Skeletal muscle tissue (tissue), 4 donors: ENCODE results near the gene MYLK4. TPM values are rescaled to one million over a fixed set of nuclear protein-coding genes. Genes with fewer than 3 reads are reported as not detected.
A peak's percentile ranks its signal among the peaks of the same experiment; 100 is the strongest.

ENCODE experiments used
- H3K27ac ChIP-seq: one replicate; pipeline ENCODE4 v1.7.0; 2013; ENCODE audit warnings: mild to moderate bottlenecking, low read depth, low read length, inconsistent platforms
- H3K27me3 ChIP-seq, 3 donors: one replicate each; pipeline ENCODE4 v1.7.0; 2013; ENCODE audit warnings: low read length in 3 of 3; ENCODE audit not compliant: control insufficient read depth in 3 of 3, insufficient read depth in 3 of 3
- H3K36me3 ChIP-seq, 3 donors: one replicate each; pipeline ENCODE4 v1.7.0; 2013; ENCODE audit warnings: low read length in 3 of 3; ENCODE audit not compliant: control insufficient read depth in 3 of 3, insufficient read depth in 3 of 3
- H3K4me1 ChIP-seq, 3 donors: one replicate each; pipeline ENCODE4 v1.7.0; 2013; ENCODE audit warnings: low read length in 3 of 3, mild to moderate bottlenecking in 3 of 3; ENCODE audit not compliant: control insufficient read depth in 3 of 3, insufficient read depth in 3 of 3
- H3K4me3 ChIP-seq, 3 donors: one replicate each; pipeline ENCODE4 v1.7.0; 2013; ENCODE audit warnings: low read length in 3 of 3
- H3K9ac ChIP-seq, 3 donors: one replicate each; pipeline ENCODE4 v1.7.0; 2013; ENCODE audit warnings: low read length in 3 of 3, mild to moderate bottlenecking in 3 of 3, moderate library complexity in 2 of 3, low read depth in 1 of 3
- H3K9me3 ChIP-seq, 3 donors: one replicate each; pipeline ENCODE4 v1.7.0; 2013; ENCODE audit warnings: low read length in 3 of 3; ENCODE audit not compliant: control insufficient read depth in 3 of 3
- total RNA-seq: library from RNA; depleted of rRNA; stranded (reverse); fragments of >200 nt; gene quantifications from one replicate; pipeline ENCODE4 v1.2.3, GENCODE V29; 2014
- donor health status: Osteomylitis.

MYLK4 gene
- total RNA-seq, 1 donor from 2014 or later = 5.7 TPM

GRCh38 chr6:2632368-2632767, 118.4 kb downstream of the MYLK4 start:
- peak overlapping the region in 2 of 3 donors; percentile 23 to 49 for H3K4me3 ChIP-seq
- peak overlapping the region; percentile 19 for H3K27ac ChIP-seq
- H3K4me1 ChIP-seq = peaks cover 20 to 33% (median 22%) of the 10 kb centered on the region in 3 donors
- no peaks in the 10 kb centered on the region for H3K27me3 ChIP-seq
- no peaks in the 10 kb centered on the region for H3K36me3 ChIP-seq
- no peaks in the 10 kb centered on the region for H3K9me3 ChIP-seq
- H3K9ac ChIP-seq = peak overlapping the region in 2 of 3 donors; percentile 19 to 57

- Histone ChIP-seq H3K4me1 (peaks cover 20 to 33% (median 22%) of the 10 kb centered on the region in 3 donors), H3K27ac (peak overlapping the region; percentile 3), H3K36me3 (no peaks in the 10 kb centered on the region), H3K9me3 (no peaks in the 10 kb centered on the region), H3K27me3 (no peaks in the 10 kb centered on the region), H3K9ac (no peak overlapping the region), H3K4me3 (no peak overlapping the region)
Observed at GRCh38 chr6:2630891-2631571, 119.7 kb downstream of the MYLK4 start.

- H3K4me1 ChIP-seq = peaks cover 20 to 33% (median 22%) of the 10 kb centered on the region in 3 donors
- H3K27ac ChIP-seq = peak overlapping the region; percentile 3
- H3K9me3 ChIP-seq = no peaks in the 10 kb centered on the region
Observed at GRCh38 chr6:2630359-2630758, 120.4 kb downstream of the MYLK4 start.

GRCh38 chr6:2626401-2626800, 124.3 kb downstream of the MYLK4 start:
- H3K27me3 ChIP-seq = no peaks in the 10 kb centered on the region
- peaks cover 0 to 2% (median 0%) of the 10 kb centered on the region in 3 donors for H3K9me3 ChIP-seq
- no peak overlapping the region for H3K27ac ChIP-seq
- H3K4me3 ChIP-seq = no peak overlapping the region
- H3K36me3 ChIP-seq = no peaks in the 10 kb centered on the region
- H3K4me1 ChIP-seq = peaks cover 0 to 5% (median 4%) of the 10 kb centered on the region in 3 donors
- no peak overlapping the region for H3K9ac ChIP-seq

More at GRCh38 chr6:2630359-2630758, 120.4 kb downstream of the MYLK4 start:
- H3K4me3 ChIP-seq = no peak overlapping the region
- H3K9ac ChIP-seq = no peak overlapping the region
- H3K27me3 ChIP-seq = no peaks in the 10 kb centered on the region
- H3K36me3 ChIP-seq = no peaks in the 10 kb centered on the region

- Histone ChIP-seq H3K36me3 (no peaks in the 10 kb centered on the region), H3K4me1 (peaks cover 0 to 4% (median 2%) of the 10 kb centered on the region in 3 donors), H3K27ac (no peak overlapping the region), H3K9me3 (peaks cover 0 to 2% (median 0%) of the 10 kb centered on the region in 3 donors), H3K9ac (no peak overlapping the region), H3K4me3 (no peak overlapping the region), H3K27me3 (no peaks in the 10 kb centered on the region)
Observed at GRCh38 chr6:2625581-2625980, 125.1 kb downstream of the MYLK4 start.

GRCh38 chr6:2624177-2624576, 126.5 kb downstream of the MYLK4 start:
- Histone ChIP-seq H3K9ac (no peak overlapping the region), H3K4me1 (peaks cover 0 to 4% (median 2%) of the 10 kb centered on the region in 3 donors), H3K9me3 (peaks cover 0 to 2% (median 0%) of the 10 kb centered on the region in 3 donors), H3K4me3 (no peak overlapping the region), H3K27me3 (no peaks in the 10 kb centered on the region), H3K36me3 (no peaks in the 10 kb centered on the region), H3K27ac (no peak overlapping the region)

GRCh38 chr6:2623295-2623694, 127.4 kb downstream of the MYLK4 start:
- peaks cover 0 to 4% (median 2%) of the 10 kb centered on the region in 3 donors for H3K4me1 ChIP-seq
- H3K4me3 ChIP-seq = no peak overlapping the region
- H3K27me3 ChIP-seq = no peaks in the 10 kb centered on the region
- no peak overlapping the region for H3K9ac ChIP-seq
- H3K9me3 ChIP-seq = peaks cover 0 to 2% (median 0%) of the 10 kb centered on the region in 3 donors
- no peaks in the 10 kb centered on the region for H3K36me3 ChIP-seq
- H3K27ac ChIP-seq = no peak overlapping the region

- H3K27ac ChIP-seq = no peak overlapping the region
- no peak overlapping the region for H3K9ac ChIP-seq
- peaks cover 0 to 4% (median 2%) of the 10 kb centered on the region in 3 donors for H3K4me1 ChIP-seq
- no peaks in the 10 kb centered on the region for H3K27me3 ChIP-seq
- H3K4me3 ChIP-seq = no peak overlapping the region
- no peaks in the 10 kb centered on the region for H3K36me3 ChIP-seq
- H3K9me3 ChIP-seq = peaks cover 0 to 2% (median 0%) of the 10 kb centered on the region in 3 donors
Observed at GRCh38 chr6:2622671-2623070, 128.1 kb downstream of the MYLK4 start.

- no peaks in the 10 kb centered on the region for H3K9me3 ChIP-seq
- H3K27ac ChIP-seq = no peak overlapping the region
- no peak overlapping the region for H3K9ac ChIP-seq
- no peak overlapping the region for H3K4me3 ChIP-seq
- H3K36me3 ChIP-seq = no peaks in the 10 kb centered on the region
- no peaks in the 10 kb centered on the region for H3K27me3 ChIP-seq
- peaks cover 0 to 4% (median 2%) of the 10 kb centered on the region in 3 donors for H3K4me1 ChIP-seq
Observed at GRCh38 chr6:2619651-2620050, 131.1 kb downstream of the MYLK4 start.

GRCh38 chr6:2617729-2618128, 133.0 kb downstream of the MYLK4 start:
- no peaks in the 10 kb centered on the region for H3K36me3 ChIP-seq
- H3K27ac ChIP-seq = no peak overlapping the region
- H3K9me3 ChIP-seq = no peaks in the 10 kb centered on the region
- no peaks in the 10 kb centered on the region for H3K27me3 ChIP-seq
- H3K4me1 ChIP-seq = no peaks in the 10 kb centered on the region
- H3K9ac ChIP-seq = no peak overlapping the region
- H3K4me3 ChIP-seq = no peak overlapping the region
